ENCODE results near the gene TNFAIP8L1.

DNA sequence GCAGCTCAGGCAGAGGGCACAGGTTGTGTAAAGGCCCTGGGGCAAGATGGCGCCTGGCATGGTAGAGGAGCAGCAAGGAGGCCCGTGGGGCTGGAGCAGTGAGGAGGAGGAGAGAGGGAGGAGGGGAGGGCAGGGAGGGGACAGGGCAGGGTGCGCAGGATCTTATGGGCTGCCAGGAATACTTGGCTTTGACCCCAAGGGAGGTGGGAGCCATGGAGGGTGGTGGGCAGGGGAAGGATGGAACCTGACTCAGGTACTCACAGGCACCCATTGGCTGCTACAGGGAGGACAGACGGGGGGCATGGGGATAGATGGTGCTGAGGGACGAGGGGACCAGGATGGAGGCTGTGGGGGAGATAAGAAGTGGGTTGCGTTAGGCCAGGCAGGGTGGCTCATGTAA is 3.3 kb downstream of the TNFAIP8L1 start:
- TF ChIP-seq, protein P1, sequence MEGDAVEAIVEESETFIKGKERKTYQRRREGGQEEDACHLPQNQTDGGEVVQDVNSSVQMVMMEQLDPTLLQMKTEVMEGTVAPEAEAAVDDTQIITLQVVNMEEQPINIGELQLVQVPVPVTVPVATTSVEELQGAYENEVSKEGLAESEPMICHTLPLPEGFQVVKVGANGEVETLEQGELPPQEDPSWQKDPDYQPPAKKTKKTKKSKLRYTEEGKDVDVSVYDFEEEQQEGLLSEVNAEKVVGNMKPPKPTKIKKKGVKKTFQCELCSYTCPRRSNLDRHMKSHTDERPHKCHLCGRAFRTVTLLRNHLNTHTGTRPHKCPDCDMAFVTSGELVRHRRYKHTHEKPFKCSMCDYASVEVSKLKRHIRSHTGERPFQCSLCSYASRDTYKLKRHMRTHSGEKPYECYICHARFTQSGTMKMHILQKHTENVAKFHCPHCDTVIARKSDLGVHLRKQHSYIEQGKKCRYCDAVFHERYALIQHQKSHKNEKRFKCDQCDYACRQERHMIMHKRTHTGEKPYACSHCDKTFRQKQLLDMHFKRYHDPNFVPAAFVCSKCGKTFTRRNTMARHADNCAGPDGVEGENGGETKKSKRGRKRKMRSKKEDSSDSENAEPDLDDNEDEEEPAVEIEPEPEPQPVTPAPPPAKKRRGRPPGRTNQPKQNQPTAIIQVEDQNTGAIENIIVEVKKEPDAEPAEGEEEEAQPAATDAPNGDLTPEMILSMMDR (IDR thresholded peaks at IDR 0.05; ENCODE audit: insufficient read depth, low read depth, low read length): no peak
- no peak for TF ChIP-seq EZH2 (IDR thresholded peaks at IDR 0.05; ENCODE audit: insufficient read depth, low read length)

Data from astrocyte (in vitro differentiated cells and primary cell).